Activated CD4-positive, alpha-beta T cell treated with anti-CD3 and anti-CD28 coated beads for 1 hour (primary cell): ENCODE results near the gene ATP2B2.
A peak's percentile ranks its signal among the peaks of the same experiment; 100 is the strongest.
"Not testable (repeated sequence)": the region's sequence is repeated elsewhere in the genome, so short reads cannot be mapped to it uniquely, and the experiment has no call there.

Experiments used
- DNase-seq: peaks from one replicate; pipeline ENCODE4 v3.0.0-alpha.2; 2020

Gene ATP2B2

GRCh38 chr3:10505050-10505790 is at the start of gene ATP2B2:
Gene ATP2B2 (minus strand): TSS chr3:10505586. CDS start chr3:10449543, 56,043 bp downstream.
- no peak for DNase-seq

- DNase-seq, result no peak
Observed at GRCh38 chr3:10554746-10555145, 49.4 kb upstream of the ATP2B2 start.

DNA sequence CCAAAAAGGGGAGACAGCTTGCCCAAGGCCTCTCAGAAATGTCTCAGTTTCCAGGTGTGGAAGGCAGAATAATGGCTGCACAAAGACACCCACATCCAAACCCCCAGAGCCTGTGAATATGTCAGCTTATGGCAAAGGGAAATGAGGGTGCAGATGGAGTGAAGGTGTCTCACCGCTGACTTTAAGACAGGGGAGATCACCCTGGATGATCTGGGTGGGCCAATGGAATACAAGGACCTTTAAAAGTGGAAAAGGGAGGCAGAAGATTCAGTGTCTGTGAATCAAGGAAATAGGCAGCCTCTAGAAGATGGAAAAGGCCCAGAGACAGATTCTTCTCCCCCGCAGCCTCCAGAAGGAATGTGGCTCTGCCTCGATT is 48.8 kb upstream of the ATP2B2 start:
- DNase-seq, result no peak

DNA sequence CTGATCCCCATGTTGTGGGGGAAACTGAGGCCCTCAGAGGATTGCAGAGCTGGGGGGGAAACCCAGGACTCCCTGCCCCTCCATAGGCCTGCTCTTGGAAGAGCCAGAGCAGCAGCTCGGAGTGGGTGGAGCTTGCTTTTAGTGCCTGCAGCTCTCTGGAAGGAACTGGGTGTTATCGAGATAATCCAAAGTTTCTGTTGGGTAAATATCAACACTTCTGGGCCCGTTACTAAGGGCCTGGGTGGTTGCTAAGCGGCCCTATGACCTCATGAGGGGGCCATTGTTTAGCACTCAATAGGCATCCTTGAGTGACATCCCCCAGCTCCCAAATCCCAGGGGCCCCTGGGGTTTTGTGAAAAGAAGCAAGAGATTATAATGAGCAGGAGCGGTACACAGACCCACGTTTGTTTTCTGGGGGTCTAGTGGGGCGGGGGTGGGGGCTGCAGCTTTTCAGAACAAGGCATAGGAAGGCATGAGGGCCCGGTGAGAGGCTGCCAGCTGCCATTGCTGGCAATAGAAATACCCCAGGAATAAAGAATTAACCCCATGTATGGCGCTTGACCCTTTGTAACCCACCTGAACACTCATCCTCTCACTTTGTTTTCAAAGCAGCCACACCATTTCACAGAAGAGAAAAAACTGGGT is 48.3 kb upstream of the ATP2B2 start:
- no peak for DNase-seq

DNA sequence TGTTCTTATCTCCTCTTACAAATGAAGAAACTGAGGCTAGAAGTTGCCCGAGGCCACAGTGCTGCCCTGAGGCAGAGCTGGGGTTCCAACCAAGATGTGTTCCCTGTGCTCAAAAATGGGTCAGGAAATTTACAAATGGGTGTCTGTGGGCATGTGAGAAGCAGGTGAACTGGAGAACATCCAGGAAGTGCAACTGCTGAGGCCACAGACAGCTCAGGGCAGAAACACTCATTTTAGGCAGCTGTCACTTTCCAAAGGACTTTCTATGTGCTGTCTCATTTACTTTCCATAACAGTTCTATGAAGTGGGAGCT is 47.2 kb upstream of the ATP2B2 start:
- DNase-seq, result no peak

GRCh38 chr3:10551821-10552630 is 46.6 kb upstream of the ATP2B2 start:
- peak; percentile 69 for DNase-seq

- no peak for DNase-seq
Observed at GRCh38 chr3:10551139-10551538, 45.8 kb upstream of the ATP2B2 start.

- no peak for DNase-seq
Observed at GRCh38 chr3:10550705-10551104, 45.3 kb upstream of the ATP2B2 start.

DNA sequence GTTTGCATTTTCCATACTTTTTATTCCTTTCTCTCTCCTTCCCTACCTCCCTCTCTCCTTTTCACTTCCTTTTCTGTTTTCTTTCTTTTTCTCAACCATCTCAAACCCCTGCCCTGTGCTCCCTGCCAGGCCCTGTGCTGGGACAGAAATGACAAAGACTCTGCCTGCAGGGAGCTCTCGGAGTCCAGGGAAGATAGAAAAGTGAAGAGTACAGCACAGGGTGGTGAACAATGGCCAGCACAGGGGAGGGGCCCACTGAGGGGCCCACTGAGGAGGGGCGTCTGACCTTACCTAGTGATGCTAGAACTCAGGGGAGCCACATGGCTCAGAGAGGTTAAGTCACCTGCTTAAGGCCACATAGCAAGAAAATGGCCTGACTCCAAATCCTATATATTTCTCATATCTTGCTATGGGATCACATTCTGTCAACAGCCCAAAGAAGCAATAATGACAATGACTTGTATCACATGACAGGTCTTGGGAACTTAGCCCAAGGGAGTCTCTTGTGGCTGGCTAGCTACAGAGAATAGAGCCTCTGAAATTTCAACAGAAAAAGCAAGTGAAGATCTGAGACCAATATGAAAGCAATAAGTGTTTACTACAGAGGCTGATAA is 44.3 kb upstream of the ATP2B2 start:
- DNase-seq, result no peak

GRCh38 chr3:10548992-10549391 is 43.6 kb upstream of the ATP2B2 start:
- DNase-seq, result no peak

DNA sequence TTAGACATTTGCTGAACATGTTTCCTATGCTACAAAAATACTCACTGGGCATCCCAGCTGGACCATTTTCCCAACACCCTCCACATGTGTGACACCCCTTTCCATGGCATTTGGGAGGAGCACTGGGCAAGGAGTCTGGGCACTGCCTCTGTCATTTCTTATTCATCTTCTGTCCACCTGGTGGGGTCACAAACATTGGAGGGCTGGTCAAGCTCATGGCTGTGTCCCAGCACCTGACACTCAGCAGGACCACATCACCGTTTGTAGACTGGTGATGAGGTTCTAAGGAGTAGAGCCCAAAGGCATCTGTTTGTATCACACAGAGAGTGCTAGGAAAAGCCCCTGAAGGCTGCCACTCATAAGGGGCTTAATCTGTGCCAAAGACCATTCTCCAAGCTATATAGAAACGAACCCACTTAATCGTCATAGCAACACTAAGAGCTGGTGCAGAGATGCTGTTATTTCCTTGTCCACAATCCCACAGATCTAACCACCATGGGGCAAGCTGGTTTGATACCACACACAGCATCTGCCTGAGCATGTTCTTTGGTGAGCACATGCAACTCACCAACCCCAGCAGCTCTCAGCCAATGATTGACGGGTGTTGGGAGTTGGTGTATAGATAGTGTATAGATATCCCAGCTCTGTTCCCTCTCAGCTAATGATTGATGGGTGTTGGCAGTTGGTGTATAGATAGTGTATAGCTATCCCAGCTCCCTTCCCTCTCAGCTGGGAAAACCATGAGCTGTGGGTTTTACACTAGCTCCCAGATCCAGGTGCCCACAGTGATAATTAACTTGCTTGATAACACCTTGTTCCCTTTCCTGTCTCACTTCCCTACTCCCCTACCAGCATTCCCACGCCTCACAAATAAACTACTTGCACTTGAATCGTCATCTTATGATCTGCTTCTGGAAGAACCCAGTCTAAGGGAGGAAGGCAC is 42.7 kb upstream of the ATP2B2 start:
- DNase-seq, result no peak

DNA sequence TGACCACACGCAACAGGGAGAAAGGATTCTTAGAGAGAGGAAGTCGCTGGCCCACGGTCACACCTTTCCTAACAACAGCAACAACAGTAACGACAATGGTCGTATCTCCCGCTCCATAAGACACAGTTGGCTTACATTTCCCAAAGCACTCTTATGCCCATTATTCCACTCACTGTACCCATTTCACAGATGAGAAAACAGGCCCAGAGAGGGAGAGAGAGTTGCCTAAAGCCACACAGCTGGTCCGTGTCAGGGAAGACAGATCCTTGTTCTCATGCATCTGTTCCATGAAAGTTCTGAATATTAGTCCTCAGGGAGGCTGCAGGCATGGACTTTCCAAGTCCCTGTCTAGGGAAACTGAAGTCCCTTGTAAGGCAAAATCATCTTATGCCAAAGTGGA is 42.0 kb upstream of the ATP2B2 start:
- no peak for DNase-seq

- DNase-seq, result no peak
Observed at GRCh38 chr3:10546820-10547263, 41.5 kb upstream of the ATP2B2 start.

DNA sequence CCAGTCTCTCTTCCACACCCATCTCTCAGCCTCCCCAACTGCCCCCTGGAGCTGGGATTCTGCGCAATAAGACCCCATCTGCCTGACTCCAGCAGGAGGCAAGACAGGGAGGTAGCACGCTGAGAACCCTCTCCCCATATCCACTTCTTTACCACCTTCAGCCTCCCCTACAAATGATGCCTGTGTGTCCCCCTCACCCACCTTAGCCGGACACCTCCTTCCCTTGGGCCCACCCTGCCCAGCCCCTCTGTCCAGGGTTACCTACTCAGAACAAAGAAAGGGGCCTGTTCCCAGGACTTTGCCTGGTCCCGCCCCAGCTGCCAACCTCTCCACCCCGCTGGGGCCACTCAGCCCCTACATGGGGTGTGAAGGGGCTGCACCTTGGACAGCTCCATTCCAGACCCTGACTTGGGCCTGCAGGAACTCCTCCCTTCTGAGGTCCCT is 40.8 kb upstream of the ATP2B2 start:
- no peak for DNase-seq

DNA sequence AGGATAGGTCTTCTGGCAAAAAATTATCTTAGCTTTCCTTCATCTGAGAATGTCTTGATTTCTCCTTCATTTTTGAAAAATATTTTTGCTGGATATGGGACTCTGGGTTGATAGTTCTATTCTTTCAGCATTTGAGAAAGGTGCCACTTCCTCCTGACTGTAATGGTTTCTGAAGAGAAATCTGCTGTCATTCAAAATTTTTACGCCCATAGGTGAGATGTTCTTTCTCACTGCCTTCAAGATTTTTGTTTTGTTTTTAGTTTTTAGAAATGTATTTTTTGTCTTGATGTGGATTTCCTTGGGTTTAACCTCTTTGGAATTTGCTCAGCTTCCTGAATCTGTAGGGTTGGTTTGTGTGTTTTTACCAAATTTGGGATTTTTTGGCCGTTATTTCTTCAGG is 37.1 kb upstream of the ATP2B2 start:
- DNase-seq, result no peak

DNA sequence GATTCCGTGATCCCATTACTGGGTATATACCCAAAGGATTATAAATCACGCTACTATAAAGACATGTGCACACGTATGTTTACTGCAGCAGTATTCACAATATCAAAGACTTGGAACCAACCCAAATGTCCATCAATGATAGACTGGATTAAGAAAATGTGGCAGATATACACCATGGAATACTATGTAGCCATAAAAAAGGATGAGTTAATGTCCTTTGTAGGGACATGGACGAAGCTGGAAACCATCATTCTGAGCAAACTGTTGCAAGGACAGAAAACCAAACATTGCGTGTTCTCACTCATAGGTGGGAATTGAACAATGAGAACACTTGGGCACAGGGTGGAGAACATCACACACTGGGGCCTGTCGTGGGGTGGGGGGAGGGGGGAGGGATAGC is 35.0 kb upstream of the ATP2B2 start:
- DNase-seq, result not testable (repeated sequence)

DNA sequence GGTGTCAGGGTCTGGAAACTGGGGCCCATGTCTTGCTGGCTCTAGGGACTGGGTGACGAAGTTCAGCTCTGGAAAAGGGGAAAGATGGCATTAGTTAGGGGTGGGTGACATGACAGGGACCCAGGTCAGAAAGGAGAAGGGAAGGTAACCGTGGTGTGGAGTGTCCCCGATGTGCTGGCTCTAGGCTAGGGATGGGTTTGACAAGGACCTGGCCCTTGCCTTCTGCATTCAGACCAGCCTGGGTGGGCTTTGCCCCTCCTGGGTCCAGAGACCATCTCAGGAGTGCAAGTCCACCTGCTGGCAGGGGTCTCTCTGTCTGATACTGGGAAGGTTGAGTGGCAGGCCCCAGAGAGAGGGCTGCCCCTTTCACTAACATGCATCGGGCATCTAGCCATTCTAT is 28.7 kb upstream of the ATP2B2 start:
- no peak for DNase-seq

DNA sequence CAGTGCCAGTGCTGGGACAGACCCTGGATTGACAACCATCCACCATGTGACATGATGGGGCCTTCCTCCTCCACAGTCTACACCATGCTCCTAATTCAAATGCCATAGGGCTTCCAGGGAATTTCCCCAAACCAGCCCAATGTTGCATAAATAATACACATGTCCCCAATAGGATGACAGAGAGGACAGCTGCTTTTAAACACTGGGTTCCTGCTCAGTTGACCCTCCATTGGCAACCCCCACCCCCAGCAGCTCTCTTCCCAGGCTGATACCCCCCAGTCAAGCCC is 28.3 kb upstream of the ATP2B2 start:
- DNase-seq, result no peak

- DNase-seq, result no peak
Observed at GRCh38 chr3:10532939-10533736, 27.8 kb upstream of the ATP2B2 start.

GRCh38 chr3:10531031-10531430 is 25.6 kb upstream of the ATP2B2 start:
- DNase-seq, result no peak

DNA sequence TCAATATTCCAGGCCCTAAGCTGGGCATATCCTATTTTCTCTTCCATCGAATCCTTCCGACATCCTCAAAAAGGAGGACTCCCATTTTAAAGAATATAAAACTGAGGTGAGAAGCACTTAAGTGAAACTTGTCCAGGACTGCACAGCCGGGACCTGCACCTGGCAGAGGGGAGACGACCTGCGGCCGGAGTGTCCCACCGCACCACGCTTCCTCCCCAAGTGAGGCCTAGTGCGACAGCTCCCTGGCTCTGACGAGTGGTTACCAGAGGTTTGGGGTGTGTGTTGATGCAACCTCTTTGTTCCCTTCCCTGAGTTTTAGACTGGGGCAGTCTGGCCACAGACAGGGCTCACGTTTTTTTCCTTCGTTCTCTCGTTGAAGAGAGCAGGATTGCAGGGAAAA is 24.9 kb upstream of the ATP2B2 start:
- DNase-seq, result no peak

GRCh38 chr3:10529809-10530208 is 24.4 kb upstream of the ATP2B2 start:
- DNase-seq, result no peak
